ENCODE measurements around the gene UBA1. TPM values are rescaled to one million over a fixed set of nuclear protein-coding genes. Genes with fewer than 3 reads are reported as not detected.

UBA1 gene
- total RNA-seq, 1 donor from 2014 or later = 160 TPM

DNA sequence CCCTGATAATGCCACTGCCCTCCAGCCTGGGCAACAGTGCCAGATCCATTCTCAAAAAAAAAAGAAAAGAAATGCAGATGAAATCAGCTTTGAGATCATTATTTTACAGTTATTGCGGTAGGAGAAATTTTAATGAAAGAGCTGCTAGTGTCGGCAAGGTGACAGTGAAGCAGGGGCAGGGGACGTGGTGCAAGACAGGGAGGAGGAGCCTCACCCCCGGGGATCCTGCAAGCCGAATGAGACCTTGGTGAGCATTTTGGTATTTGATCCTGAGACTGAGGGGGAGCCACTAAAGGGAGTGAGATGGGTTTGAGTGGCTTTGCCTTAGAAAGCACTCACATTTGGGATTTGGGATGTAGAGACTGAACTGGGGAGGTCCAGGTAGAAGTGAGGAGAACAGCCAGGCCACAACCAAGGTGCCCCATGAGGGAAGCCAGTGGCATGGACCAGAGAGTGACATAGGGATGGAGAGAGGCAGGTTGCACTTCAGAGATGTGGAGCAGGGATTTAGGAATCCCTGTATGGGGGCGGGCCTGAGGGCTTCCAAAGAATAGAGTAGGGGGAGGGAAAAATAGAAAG is 25.0 kb upstream of the UBA1 start:
- intact Hi-C loops (cut with DNase I) = no loop called here
- DNase-seq (ENCODE audit: low spot score) = peak; percentile 38

DNA sequence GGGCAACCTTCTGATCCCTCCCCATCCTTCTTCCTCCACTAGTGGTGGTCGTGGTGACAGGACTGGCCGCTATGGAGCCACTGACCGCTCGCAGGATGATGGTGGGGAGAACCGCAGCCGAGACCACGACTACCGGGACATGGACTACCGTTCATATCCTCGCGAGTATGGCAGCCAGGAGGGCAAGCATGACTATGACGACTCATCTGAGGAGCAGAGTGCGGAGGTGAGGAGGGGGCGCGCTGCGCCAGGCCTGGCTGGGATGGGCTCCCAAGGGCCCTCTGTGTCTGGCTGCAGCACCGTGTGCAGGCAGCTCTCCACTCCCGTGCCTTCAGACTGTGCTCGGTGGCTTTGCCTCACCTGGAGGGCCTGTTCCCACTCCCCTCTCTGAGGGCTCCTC is 24.4 kb upstream of the UBA1 start:
- DNase-seq (ENCODE audit: low spot score) = peak; percentile 26

DNA sequence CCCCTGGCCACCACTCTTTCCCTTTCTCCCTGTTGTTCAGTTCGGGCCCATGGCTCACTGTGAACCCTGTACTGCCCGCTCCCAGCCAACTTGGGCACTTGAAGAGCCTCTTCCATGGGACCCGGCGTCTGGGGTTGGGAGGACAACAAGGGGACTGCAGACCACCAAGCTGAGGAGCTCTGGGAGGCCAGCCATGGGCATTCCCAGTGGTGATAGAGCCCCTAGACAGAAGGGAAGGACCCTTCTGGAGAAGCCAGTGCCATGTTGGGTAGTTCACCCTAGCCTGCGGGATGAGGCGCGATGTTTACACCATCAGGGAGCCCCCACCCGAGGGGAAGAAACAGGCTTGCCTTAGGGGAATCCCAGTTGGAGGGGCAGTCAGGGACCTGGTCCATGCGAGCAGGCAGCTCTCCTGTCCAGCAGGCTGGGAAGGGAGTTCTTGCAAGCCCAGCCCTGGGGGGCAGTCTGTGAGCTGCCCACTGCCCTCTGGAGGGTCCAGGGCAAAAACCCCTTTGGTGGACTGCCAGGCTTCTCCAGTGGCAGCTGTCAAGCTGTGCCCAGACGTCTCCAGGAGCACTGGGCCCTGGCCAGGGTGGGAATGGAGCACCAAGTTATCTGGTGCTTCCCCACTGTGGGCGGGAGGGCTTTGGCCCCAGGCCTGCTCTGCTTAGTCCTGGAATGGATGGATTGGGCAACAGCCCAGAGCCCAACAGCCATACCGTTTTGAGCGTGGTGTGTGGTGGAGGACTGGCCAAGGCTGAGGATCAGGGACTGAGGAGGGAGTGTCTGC is 23.7 kb upstream of the UBA1 start:
- peak; percentile 78 for DNase-seq (ENCODE audit: low spot score)
- intact Hi-C loops (cut with DNase I) = no loop called here

More for the DNA sequence above, 24.4 kb upstream of the UBA1 start:
- intact Hi-C loops (cut with DNase I) = no loop called here

DNA sequence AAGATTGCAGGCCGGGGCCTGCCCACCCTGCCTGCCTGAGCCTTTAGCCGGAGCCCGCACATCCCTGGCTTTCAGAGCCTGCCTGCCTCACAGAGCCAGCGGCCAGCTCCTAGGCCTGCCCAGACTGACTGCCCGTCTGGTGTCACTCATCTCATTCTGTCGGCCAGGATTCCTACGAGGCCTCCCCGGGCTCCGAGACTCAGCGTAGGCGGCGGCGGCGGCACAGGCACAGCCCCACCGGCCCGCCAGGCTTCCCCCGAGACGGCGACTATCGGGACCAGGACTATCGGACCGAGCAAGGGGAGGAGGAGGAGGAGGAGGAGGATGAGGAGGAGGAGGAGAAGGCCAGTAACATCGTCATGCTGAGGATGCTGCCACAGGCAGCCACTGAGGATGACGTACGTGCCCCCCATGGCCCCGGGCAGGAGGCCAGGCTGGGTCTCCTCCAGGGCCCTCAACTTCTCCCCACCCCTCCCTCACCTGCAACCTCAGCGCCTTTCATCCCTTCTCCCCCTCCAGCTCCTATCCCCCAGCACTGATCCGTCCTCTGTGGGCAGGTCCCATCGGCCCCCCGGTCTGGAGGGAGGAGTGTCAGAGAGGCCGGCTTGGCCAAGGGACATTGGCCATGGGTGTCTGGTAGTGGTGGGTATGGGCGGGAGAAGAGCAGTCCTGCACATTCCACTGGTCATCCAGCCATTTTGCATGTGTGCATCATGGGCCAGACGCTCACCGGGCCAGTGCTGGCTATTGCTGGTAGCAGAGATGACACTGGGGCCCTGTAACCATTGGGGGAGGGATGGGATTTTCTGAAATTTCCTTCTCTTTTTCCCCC is 22.6 kb upstream of the UBA1 start:
- intact Hi-C loops (cut with DNase I) = no loop called here
- peak; percentile 69 for DNase-seq (ENCODE audit: low spot score)

DNA sequence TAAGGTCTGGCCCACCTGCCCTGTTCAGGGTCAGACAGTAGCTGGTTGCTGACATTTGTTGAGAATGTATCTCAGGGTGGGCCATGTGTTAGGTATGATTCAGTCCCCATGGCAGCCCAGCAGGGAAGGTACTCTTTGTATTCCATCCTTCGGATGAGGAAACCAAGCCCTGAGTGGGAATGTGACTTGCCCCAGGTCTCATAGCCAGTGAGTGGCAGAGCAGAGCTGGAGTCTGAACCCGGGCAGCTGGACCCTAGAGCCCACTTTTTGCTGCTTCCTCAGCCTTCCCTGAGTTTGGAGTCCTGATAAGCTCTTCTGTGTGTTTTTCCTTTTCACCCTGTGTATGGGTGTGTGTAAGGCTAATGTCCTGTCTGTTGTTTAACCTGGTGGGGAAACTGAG is 21.6 kb upstream of the UBA1 start:
- intact Hi-C loops (cut with DNase I) = no loop called here
- peak; percentile 55 for DNase-seq (ENCODE audit: low spot score)

DNA sequence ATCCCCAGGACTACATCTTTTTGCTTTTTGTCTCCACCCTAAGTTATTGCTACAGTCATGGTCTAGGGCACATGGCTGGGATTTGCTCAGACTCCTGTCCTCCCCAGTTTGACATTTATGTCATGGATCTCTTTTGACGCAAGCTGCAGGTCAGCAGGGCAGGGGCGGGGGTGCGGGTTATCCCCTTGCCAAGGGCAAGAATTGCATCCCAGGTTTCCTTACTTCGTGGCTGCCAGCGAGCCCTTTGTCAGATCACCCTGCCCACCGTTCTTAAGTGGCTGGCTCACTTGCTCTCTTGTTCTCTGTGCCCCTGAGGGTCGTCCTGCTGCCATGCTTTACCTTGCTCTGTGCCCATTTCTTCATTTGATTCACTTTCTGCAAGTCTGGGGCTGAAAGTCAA is 21.1 kb upstream of the UBA1 start:
- intact Hi-C loops (cut with DNase I) = no loop called here
- peak; percentile 24 for DNase-seq (ENCODE audit: low spot score)

DNA sequence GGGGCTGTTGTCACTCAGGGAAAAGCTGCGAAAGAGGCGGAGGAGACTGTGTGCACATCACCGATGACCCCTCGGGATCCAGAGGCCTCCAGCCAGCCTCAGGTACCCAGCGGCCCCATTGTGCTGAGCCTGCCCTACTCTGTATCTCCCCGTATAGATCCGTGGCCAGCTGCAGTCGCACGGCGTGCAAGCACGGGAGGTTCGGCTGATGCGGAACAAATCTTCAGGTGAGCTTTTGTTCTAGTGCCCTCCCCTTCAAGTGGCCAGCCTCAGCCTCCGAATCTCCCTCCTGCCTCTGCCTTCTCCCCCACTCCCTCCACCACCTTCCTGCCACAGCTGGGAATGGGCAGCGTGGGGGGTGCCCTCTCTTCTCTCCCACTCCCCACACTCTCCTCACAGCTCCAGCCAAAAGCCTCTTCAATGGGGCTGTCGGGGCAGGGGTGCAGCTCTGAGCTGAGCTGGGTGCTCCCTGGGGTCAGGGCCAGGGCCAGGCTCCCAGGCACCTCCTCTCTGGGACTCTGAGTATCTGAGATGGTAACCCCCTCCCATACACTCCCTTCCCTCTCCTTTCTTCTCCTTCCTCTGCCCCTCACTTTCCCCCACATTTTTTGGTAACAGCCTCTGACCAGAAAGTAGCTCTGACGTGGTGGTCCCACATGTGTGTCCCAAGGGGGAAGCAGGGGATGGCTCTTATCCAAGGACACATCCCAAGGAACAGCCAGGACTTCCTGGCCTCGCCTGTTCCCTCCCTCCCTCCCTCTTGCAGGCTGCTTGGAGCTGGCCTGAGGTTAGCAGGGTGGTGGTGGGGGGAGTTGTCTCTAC is 20.4 kb upstream of the UBA1 start:
- intact Hi-C loops (cut with DNase I) = no loop called here
- peak; percentile 68 for DNase-seq (ENCODE audit: low spot score)

DNA sequence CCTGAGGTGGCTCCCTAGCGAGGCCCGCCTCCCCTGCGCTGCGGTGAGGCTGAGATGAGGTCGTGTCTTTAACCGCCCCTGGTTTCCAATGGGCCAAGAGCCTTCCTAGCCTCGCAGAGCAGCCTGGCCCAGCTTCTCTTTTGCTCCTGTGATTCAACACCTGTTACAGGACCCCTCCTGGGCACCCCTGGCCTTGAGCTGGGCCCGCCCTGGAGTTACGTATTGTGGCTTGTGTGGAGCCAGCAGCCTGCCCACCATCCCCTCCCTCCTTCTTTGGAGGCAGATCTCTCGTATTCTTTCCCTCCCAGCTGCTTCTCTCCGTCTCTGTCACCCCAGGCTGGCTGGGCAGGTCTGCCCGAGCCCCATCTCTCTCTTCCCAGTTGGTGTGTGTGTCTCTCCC is 19.3 kb upstream of the UBA1 start:
- peak; percentile 61 for DNase-seq (ENCODE audit: low spot score)
- intact Hi-C loops (cut with DNase I) = no loop called here

DNA sequence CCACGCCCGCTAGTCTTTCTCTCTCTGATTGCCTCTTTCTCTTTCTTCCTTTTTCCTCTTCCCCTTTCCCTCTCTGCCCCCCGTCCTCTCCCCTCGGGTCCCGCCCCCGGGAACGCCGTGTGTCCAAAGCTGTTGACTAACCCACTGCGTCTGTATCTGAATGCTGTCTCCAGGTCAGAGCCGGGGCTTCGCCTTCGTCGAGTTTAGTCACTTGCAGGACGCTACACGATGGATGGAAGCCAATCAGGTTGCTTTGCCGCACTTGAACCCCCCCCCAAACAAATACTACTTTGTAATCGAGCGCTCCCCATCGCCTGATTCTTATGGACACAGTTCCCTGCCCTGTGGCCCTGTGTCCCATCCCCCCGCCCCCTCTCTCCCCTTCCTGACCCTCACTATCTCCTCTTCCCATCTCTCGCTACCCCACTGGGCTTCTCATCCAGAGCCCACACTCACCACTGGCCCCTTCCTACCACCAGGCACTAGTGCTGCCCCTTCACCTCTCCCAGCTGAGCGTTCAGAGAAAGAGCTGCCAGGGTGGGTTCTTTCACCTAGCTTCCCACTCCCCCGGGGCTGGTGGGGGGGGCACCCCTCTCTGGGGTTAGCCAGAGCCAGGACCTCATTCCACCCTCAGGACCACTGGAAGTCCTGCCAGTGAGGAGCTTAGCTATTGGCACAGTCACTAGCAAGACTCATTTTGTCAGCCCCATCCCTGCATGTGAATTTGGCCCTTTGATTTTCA is 18.6 kb upstream of the UBA1 start:
- DNase-seq (ENCODE audit: low spot score) = peak; percentile 36
- intact Hi-C loops (cut with DNase I) = no loop called here

DNA sequence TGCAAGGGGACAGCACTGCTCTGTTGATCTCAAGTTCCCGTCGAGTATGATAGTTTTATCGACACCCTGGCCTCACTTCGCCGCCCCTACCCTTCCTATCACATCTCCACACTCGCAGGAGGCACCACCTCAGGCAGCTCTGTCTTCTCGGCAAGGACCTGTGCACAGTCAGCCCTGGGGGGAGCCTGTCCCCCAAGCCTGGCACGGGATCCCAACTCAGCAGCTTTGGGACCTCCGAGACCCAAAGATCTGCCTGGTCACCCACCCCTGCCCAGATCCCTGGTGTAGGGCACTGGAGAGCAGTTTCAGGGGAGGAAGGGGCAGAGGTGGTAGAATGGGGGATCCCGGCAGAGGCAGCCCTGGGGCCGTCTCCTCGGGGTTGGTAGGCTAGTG is 18.0 kb upstream of the UBA1 start:
- DNase-seq (ENCODE audit: low spot score) = peak; percentile 55

DNA sequence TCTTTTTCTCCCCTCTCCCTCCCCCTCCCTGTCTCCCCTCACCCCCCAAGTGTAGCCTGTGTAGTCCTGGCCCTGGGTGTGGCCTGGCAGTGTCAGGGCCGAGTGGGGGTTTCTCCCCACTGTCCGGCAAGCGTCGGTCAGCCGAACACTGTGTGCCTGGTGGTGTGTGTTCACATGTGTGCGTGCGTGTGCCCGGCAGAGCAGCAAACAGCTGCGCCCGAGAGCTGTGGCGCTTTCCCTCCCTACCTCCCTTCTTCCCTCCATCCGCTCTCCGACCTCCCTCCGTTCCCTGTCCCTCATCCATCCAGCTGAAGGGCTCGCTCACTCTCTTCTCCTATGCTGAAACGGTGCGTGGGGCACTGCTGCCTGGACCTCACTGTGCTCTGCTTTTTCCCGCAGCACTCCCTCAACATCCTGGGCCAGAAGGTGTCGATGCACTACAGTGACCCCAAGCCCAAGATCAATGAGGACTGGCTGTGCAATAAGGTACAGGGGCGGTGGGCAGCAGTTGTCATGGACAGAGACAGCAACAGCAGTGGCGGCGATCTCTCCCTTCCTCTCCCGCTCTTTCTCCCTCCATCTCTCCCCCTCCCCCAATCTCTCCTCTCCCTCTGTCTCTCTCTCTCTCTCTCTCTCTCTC is 17.4 kb upstream of the UBA1 start:
- intact Hi-C loops (cut with DNase I) = no loop called here
- peak; percentile 27 for DNase-seq (ENCODE audit: low spot score)

More for the DNA sequence above, 18.0 kb upstream of the UBA1 start:
- intact Hi-C loops (cut with DNase I) = no loop called here

DNA sequence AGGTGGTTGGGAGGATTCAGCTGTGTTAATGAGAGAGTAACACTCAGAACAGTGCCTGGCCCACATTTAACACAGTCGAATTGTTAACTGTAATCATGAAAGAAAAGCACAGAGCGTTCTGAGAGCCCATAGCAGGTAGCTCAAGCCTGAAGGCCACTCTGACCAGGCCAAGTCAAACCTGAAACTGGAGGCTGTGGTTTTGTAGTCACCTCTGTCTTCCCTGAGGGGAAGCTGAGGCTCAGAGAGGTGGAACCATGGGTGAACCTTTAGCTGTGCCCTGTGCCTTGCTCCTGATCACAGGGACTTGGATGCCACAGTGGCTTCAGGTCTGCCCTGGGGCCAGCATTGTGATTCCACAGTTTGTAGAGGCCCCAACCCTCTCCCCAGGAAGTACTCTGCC is 16.6 kb upstream of the UBA1 start:
- DNase-seq (ENCODE audit: low spot score) = peak; percentile 35

DNA sequence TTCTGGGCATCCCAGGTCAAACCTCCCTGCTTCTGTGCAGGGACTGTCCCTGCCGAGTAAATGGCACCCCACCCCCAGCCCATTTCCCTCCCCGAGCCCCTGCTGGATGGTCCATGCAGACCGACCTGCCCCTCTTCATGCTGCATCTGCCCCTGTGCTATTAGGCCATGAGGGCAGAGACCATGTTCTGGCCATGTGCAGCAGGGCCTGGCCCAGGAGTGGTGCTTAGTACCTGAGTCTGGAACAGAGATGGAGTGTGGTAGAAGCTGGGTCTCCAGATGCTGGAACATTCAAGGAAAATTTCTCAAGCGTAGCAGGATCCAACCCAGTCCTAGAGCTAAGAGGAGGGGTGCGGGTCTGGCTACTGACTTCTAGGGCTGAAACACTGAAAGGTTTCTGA is 15.3 kb upstream of the UBA1 start:
- intact Hi-C loops (cut with DNase I) = no loop called here
- no peak for DNase-seq (ENCODE audit: low spot score)

More for the DNA sequence above, 16.6 kb upstream of the UBA1 start:
- intact Hi-C loops (cut with DNase I) = no loop called here

DNA sequence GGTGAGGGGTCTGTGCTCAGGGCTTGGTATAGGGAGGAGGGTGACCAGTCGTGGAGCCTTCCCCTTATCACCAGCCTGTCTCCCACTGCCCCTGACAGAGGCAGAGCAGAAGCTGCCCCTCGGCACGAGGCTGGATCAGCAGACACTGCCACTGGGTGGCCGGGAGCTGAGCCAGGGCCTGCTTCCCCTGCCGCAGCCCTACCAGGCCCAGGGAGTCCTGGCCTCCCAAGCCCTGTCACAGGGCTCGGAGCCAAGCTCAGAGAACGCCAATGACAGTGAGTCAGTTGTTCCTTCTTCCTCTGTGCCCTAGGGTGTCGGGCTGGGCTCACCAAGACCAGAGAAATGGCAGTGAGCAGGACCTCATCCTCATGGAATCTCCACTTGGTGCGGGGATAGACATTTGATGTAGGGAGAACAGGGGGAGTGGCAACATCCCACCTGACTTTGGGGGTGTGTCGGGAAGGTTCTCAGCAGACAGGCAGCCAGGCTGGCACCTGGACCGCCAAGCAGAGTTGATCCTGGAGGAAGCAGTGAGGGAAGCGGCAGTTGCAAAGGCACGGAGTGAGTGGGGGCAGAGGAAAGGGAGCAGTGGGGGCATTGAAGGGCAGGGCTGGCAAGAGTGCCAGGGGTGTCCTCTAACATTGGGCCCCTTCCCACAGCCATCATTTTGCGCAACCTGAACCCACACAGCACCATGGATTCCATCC is 14.3 kb upstream of the UBA1 start:
- intact Hi-C loops (cut with DNase I) = no loop called here
- peak; percentile 82 for DNase-seq (ENCODE audit: low spot score)

DNA sequence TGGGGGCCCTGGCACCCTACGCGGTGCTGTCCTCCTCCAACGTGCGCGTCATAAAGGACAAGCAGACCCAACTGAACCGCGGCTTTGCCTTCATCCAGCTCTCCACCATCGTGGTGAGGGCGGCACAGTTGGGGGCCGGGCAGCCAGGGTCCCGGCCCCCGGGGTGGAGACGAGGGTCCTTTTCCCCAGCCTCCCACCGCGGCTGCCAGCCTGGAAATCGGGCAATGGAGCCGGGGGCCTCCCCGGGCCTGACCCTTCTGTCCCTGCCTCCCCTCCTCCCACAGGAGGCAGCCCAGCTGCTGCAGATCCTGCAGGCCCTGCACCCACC is 13.7 kb upstream of the UBA1 start:
- intact Hi-C loops (cut with DNase I) = no loop called here
- no peak for DNase-seq (ENCODE audit: low spot score)

DNA sequence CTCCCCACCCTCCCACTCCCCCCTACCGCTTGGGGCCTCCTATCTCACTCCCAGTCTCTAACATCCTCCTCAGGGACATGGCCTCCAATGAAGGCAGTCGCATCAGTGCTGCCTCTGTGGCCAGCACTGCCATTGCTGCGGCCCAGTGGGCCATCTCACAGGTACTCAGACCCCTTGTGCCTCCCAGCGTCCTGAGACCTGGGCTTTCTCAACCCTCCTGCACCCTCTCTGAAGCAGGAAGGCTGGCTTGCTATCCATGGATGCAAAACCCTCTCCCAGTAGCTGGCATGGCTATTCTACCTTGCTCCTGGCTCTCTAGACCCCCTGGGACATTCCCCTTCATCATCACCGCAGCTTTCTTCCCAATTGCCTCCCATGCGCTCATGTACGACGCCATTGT is 13.3 kb upstream of the UBA1 start:
- no peak for DNase-seq (ENCODE audit: low spot score)

DNA sequence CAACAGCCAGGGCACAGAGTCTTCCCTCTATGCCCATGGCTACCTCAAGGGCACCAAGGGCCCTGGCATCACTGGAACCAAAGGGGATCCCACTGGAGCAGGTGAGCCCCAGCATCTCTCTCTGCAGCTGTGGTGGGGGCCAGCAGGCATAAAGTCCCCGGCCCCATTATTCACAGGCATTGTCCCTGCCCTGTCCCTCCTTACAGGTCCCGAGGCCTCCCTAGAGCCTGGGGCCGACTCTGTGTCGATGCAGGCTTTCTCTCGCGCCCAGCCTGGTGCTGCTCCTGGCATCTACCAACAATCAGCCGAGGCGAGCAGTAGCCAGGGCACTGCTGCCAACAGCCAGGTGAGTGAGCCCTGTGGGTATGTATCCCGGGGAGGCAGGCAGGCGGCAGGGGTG is 12.3 kb upstream of the UBA1 start:
- no peak for DNase-seq (ENCODE audit: low spot score)
- intact Hi-C loops (cut with DNase I) = no loop called here

More for the DNA sequence above, 13.3 kb upstream of the UBA1 start:
- intact Hi-C loops (cut with DNase I) = no loop called here

DNA sequence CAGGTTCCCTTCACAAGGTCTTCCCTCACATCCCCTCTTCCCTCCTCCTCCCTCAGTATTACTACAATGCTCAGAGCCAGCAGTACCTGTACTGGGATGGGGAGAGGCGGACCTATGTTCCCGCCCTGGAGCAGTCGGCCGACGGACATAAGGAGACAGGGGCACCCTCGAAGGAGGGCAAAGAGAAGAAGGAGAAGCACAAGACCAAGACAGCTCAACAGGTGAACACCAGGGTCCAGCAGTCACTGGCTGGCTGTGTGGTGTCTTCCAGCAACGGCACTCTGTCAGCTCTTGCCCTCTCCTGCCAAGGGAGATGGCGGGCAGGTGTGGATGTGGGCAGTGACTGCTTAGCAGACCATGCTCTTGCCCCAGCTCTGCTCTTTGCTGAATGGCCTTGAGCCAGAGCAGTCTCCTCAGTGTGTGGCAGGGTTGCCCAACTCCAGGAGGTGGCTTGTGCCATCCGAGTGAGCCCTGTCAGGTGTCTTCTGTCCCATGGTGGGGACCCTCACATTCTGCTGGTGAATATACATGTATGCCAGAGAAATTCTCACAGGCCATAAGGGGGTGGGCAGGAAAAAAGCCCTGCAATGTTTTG is 11.4 kb upstream of the UBA1 start:
- no peak for DNase-seq (ENCODE audit: low spot score)

More for the DNA sequence above, 11.4 kb upstream of the UBA1 start:
- intact Hi-C loops (cut with DNase I) = no loop called here

All from cardiac septum (tissue), 1 donor.